Measurements from ENCODE around the gene GNG7. TPM values are rescaled to one million over a fixed set of nuclear protein-coding genes. Genes with fewer than 3 reads are reported as not detected.
"Not testable (repeated sequence)": the region's sequence is repeated elsewhere in the genome, so short reads cannot be mapped to it uniquely, and the experiment has no call there.

The GNG7 gene
- total RNA-seq, 2 experiments from 2014 or later: 1.2 to 2.2 TPM

GRCh38 chr19:2529942-2530341 is 172.6 kb downstream of the GNG7 start:
- peaks cover 12% of the 10 kb centered on the region for H3K4me1 Mint-ChIP-seq
- ATAC-seq (ENCODE audit: low read depth); DNase-seq; H3K4me3 Mint-ChIP-seq; H3K27ac Mint-ChIP-seq; H3K36me3 Mint-ChIP-seq; H3K27me3 Mint-ChIP-seq; H3K9me3 Mint-ChIP-seq: not testable (repeated sequence)
- POLR2A ChIA-PET: interaction anchor here (1.0 to 1.3 kb wide), 2 partner anchors 32 to 54 kb away, joined by 3 to 8 read pairs; partner anchors contain the start of gene GADD45B

- Mint-ChIP-seq H3K4me1 (peaks cover 9% of the 10 kb centered on the region), H3K36me3 (no peaks in the 10 kb centered on the region), H3K4me3 (no peak overlapping the region), H3K27ac (no peak overlapping the region), H3K27me3 (no peaks in the 10 kb centered on the region), H3K9me3 (no peaks in the 10 kb centered on the region)
- ATAC-seq (ENCODE audit: low read depth): no peak
- DNase-seq: no peak
- POLR2A ChIA-PET: interaction anchor here (1.0 kb wide), 1 partner anchor 13 kb away, joined by 3 read pairs; no protein-coding TSS in a partner anchor
Measured at GRCh38 chr19:2529473-2529918, 173.0 kb downstream of the GNG7 start.

GRCh38 chr19:2528675-2529101 is 173.8 kb downstream of the GNG7 start:
- Mint-ChIP-seq H3K27me3 (no peaks in the 10 kb centered on the region), H3K9me3 (no peaks in the 10 kb centered on the region), H3K36me3 (no peaks in the 10 kb centered on the region), H3K4me3 (no peak overlapping the region), H3K27ac (no peak overlapping the region), H3K4me1 (peaks cover 4% of the 10 kb centered on the region)
- DNase-seq (no peak), ATAC-seq (ENCODE audit: low read depth) (no peak)
- POLR2A ChIA-PET: interaction anchor here (1.0 kb wide), 1 partner anchor 14 kb away, joined by 3 read pairs; no protein-coding TSS in a partner anchor

- POLR2A ChIA-PET: no interaction called here
- ATAC-seq (ENCODE audit: low read depth): no peak
- Mint-ChIP-seq H3K9me3 (no peaks in the 10 kb centered on the region), H3K27me3 (no peaks in the 10 kb centered on the region), H3K4me3 (no peak overlapping the region), H3K27ac (no peak overlapping the region), H3K4me1 (no peaks in the 10 kb centered on the region), H3K36me3 (no peaks in the 10 kb centered on the region)
- DNase-seq: no peak
Measured at GRCh38 chr19:2527686-2528085, 174.8 kb downstream of the GNG7 start.

- no peaks in the 10 kb centered on the region for H3K36me3 Mint-ChIP-seq
- H3K4me1 Mint-ChIP-seq: no peaks in the 10 kb centered on the region
- POLR2A ChIA-PET: no interaction called here
- H3K27me3 Mint-ChIP-seq: no peaks in the 10 kb centered on the region
- H3K4me3 Mint-ChIP-seq: no peak overlapping the region
- ATAC-seq (ENCODE audit: low read depth): no peak
- H3K27ac Mint-ChIP-seq: no peak overlapping the region
- no peak for DNase-seq
- H3K9me3 Mint-ChIP-seq: no peaks in the 10 kb centered on the region
Measured at GRCh38 chr19:2527171-2527570, 175.3 kb downstream of the GNG7 start.

GRCh38 chr19:2524840-2525723 is 177.4 kb downstream of the GNG7 start:
- no peaks in the 10 kb centered on the region for H3K9me3 Mint-ChIP-seq
- no peaks in the 10 kb centered on the region for H3K36me3 Mint-ChIP-seq
- no peak for ATAC-seq (ENCODE audit: low read depth)
- POLR2A ChIA-PET: no interaction called here
- no peak for DNase-seq
- H3K27ac Mint-ChIP-seq: no peak overlapping the region
- no peaks in the 10 kb centered on the region for H3K27me3 Mint-ChIP-seq
- no peaks in the 10 kb centered on the region for H3K4me1 Mint-ChIP-seq
- H3K4me3 Mint-ChIP-seq: no peak overlapping the region

- POLR2A ChIA-PET: no interaction called here
- H3K27me3 Mint-ChIP-seq: no peaks in the 10 kb centered on the region
- H3K4me1 Mint-ChIP-seq: no peaks in the 10 kb centered on the region
- no peak overlapping the region for H3K27ac Mint-ChIP-seq
- no peaks in the 10 kb centered on the region for H3K36me3 Mint-ChIP-seq
- no peak for ATAC-seq (ENCODE audit: low read depth)
- H3K4me3 Mint-ChIP-seq: no peak overlapping the region
- no peaks in the 10 kb centered on the region for H3K9me3 Mint-ChIP-seq
- no peak for DNase-seq
Measured at GRCh38 chr19:2524361-2524839, 178.1 kb downstream of the GNG7 start.

- no peaks in the 10 kb centered on the region for H3K4me1 Mint-ChIP-seq
- no peak overlapping the region for H3K4me3 Mint-ChIP-seq
- no peak for ATAC-seq (ENCODE audit: low read depth)
- no peak for DNase-seq
- H3K36me3 Mint-ChIP-seq: no peaks in the 10 kb centered on the region
- no peaks in the 10 kb centered on the region for H3K9me3 Mint-ChIP-seq
- POLR2A ChIA-PET: no interaction called here
- no peaks in the 10 kb centered on the region for H3K27me3 Mint-ChIP-seq
- H3K27ac Mint-ChIP-seq: no peak overlapping the region
Measured at GRCh38 chr19:2523630-2524311, 178.7 kb downstream of the GNG7 start.

- Mint-ChIP-seq H3K27ac (no peak overlapping the region), H3K27me3 (peaks cover 1% of the 10 kb centered on the region), H3K4me1 (peaks cover 4% of the 10 kb centered on the region), H3K9me3 (no peaks in the 10 kb centered on the region), H3K4me3 (no peak overlapping the region), H3K36me3 (no peaks in the 10 kb centered on the region)
- no peak for ATAC-seq (ENCODE audit: low read depth)
- DNase-seq: no peak
- POLR2A ChIA-PET: interaction anchor here (2.5 kb wide), 1 partner anchor 43 kb away, joined by 7 read pairs; the partner anchor contains the start of gene GADD45B
Measured at GRCh38 chr19:2519482-2519881, 183.0 kb downstream of the GNG7 start.

- H3K4me3 Mint-ChIP-seq: not testable (repeated sequence)
- POLR2A ChIA-PET: interaction anchor here (2.5 kb wide), 1 partner anchor 43 kb away, joined by 7 read pairs; the partner anchor contains the start of gene GADD45B
Measured at GRCh38 chr19:2518856-2519255, 183.6 kb downstream of the GNG7 start.

GRCh38 chr19:2517881-2518601 is 184.5 kb downstream of the GNG7 start:
- no peaks in the 10 kb centered on the region for H3K9me3 Mint-ChIP-seq
- H3K36me3 Mint-ChIP-seq: no peaks in the 10 kb centered on the region
- ATAC-seq (ENCODE audit: low read depth) (no peak), DNase-seq (no peak)
- H3K4me1 Mint-ChIP-seq: peaks cover 4% of the 10 kb centered on the region
- no peak overlapping the region for H3K27ac Mint-ChIP-seq
- POLR2A ChIA-PET: interaction anchor here (2.5 kb wide), 1 partner anchor 42 kb away, joined by 7 read pairs; the partner anchor contains the start of gene GADD45B
- H3K4me3 Mint-ChIP-seq: no peak overlapping the region
- peaks cover 1% of the 10 kb centered on the region for H3K27me3 Mint-ChIP-seq

More at GRCh38 chr19:2518856-2519255, 183.6 kb downstream of the GNG7 start:
- H3K27ac Mint-ChIP-seq; H3K36me3 Mint-ChIP-seq; H3K27me3 Mint-ChIP-seq; H3K4me1 Mint-ChIP-seq; H3K9me3 Mint-ChIP-seq; DNase-seq; ATAC-seq (ENCODE audit: low read depth): not testable (repeated sequence)

- H3K9me3 Mint-ChIP-seq: no peaks in the 10 kb centered on the region
- H3K4me3 Mint-ChIP-seq: no peak overlapping the region
- peaks cover 1% of the 10 kb centered on the region for H3K27me3 Mint-ChIP-seq
- peaks cover 4% of the 10 kb centered on the region for H3K4me1 Mint-ChIP-seq
- POLR2A ChIA-PET: no interaction called here
- DNase-seq: no peak
- H3K27ac Mint-ChIP-seq: no peak overlapping the region
- H3K36me3 Mint-ChIP-seq: no peaks in the 10 kb centered on the region
- no peak for ATAC-seq (ENCODE audit: low read depth)
Measured at GRCh38 chr19:2516727-2517126, 185.8 kb downstream of the GNG7 start.

- H3K36me3 Mint-ChIP-seq: no peaks in the 10 kb centered on the region
- no peak for DNase-seq
- peaks cover 1% of the 10 kb centered on the region for H3K27me3 Mint-ChIP-seq
- H3K9me3 Mint-ChIP-seq: no peaks in the 10 kb centered on the region
- no peak overlapping the region for H3K27ac Mint-ChIP-seq
- no peak overlapping the region for H3K4me3 Mint-ChIP-seq
- H3K4me1 Mint-ChIP-seq: peaks cover 4% of the 10 kb centered on the region
- no peak for ATAC-seq (ENCODE audit: low read depth)
- POLR2A ChIA-PET: no interaction called here
Measured at GRCh38 chr19:2514981-2515518, 187.4 kb downstream of the GNG7 start.
